ENCODE measurements around the gene ECE1. TPM values are rescaled to one million over a fixed set of nuclear protein-coding genes. Genes with fewer than 3 reads are reported as not detected.

Gene ECE1
- total and polyA plus RNA-seq, 2 of the 8 experiments (the other 6 are each of a cell fraction or from before 2014, with no cell fraction given), result 21.4 to 36.8 TPM

DNA sequence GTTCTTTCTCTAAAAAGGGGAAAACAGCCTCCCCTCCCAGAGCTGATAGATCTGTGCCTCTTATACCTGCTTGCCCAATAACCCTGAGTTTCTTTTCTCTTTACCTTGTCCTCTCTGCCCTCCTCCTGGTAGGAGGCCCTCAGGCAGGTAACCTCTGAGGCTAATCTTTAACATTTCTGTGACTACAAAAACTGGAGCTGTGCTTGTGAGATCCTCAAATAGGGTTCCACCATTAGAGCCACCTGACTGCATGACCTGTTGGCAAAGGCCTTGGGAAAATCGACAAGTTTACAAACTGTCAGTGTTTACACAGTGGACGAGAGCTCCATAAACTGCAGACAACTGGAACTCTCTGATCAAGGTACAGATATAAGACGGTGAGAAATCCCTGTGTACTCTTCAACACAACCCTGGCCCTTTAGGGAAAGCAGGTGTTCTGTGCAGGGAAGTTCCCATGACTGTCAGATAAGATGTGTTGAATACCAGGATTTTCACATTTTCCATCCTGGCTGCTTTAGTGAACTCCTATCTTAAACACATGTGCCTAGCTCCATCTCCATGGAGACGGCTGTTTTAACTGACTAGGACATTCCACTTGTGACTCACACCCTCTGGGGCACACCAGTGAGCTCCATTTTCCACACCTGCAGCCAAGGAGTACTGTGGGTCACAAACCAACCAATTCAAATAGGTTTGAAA, 38.3 kb downstream of the ECE1 start:
- no peak overlapping the region for H3K4me3 ChIP-seq (ENCODE audit: extremely low read depth in 1 of 4, insufficient read depth in 2 of 4, low read depth in 3 of 4, low read length in 4 of 4)
- H3K79me2 ChIP-seq (ENCODE audit: control insufficient read depth in 1 of 2, insufficient read depth in 2 of 2, low read length in 2 of 2), result no peaks in the 10 kb centered on the region
- H4K91ac ChIP-seq (replicated peaks; ENCODE audit: insufficient read length, low read length), result no peak overlapping the region
- H3K23me2 ChIP-seq (ENCODE audit: low read depth, low read length), result no peaks in the 10 kb centered on the region
- H3K27me3 ChIP-seq (replicated peaks in 1 of 4; ENCODE audit: control insufficient read depth in 3 of 4, extremely low read depth in 1 of 4, insufficient read depth in 3 of 4, low read length in 3 of 4), result no peaks in the 10 kb centered on the region
- no peak overlapping the region for H4K5ac ChIP-seq (ENCODE audit: insufficient read length, low read depth, low read length)
- no peak overlapping the region for H2BK120ac ChIP-seq (replicated peaks; ENCODE audit: low read depth, low read length)
- no peak for FAIRE-seq
- no peak overlapping the region for H3K18ac ChIP-seq (ENCODE audit: extremely low read depth, low read length)
- H2BK5ac ChIP-seq (ENCODE audit: low read depth, low read length), result no peak overlapping the region
- no peaks in the 10 kb centered on the region for H3K4me1 ChIP-seq (replicated peaks in 1 of 4; ENCODE audit: control insufficient read depth in 3 of 4, insufficient read depth in 4 of 4, low read length in 3 of 4)
- no peaks in the 10 kb centered on the region for H4K20me1 ChIP-seq (replicated peaks in 1 of 2; ENCODE audit: control insufficient read depth in 1 of 2, insufficient read depth in 2 of 2, low read length in 2 of 2)
- no peak overlapping the region for H3K14ac ChIP-seq (ENCODE audit: insufficient read length)
- H2AFZ ChIP-seq (ENCODE audit: low read length), result no peak overlapping the region
- H3K9me3 ChIP-seq (ENCODE audit: insufficient read depth in 2 of 2, low read depth in 1 of 2, low read length in 1 of 2), result no peaks in the 10 kb centered on the region
- no peak overlapping the region for H2BK12ac ChIP-seq (ENCODE audit: low read depth, low read length)
- no peak overlapping the region for H3K23ac ChIP-seq (ENCODE audit: insufficient read length)
- H3K27ac ChIP-seq (ENCODE audit: low read depth, low read length), result no peak overlapping the region
- DNase-seq (ENCODE audit: low read depth in 1 of 2, low spot score in 2 of 2), result no peak
- H3K79me1 ChIP-seq (ENCODE audit: low read depth, low read length), result no peaks in the 10 kb centered on the region
- H2AK5ac ChIP-seq (ENCODE audit: low read depth, low read length), result no peak overlapping the region
- POLR2A ChIA-PET (ENCODE audit: partially characterized antibody), result interaction anchor here (0.9 kb wide), 1 partner anchor 117 kb away, joined by 3 read pairs; no protein-coding TSS in a partner anchor
- H3K4ac ChIP-seq (replicated peaks; ENCODE audit: insufficient read length, low read depth, low read length), result no peak overlapping the region
- no peaks in the 10 kb centered on the region; a peak in 2 of 8 replicates for H3K36me3 ChIP-seq (ENCODE audit: control insufficient read depth in 2 of 4, insufficient read depth in 4 of 4, low read length in 3 of 4)
- no peak overlapping the region for H3K4me2 ChIP-seq (ENCODE audit: insufficient read depth in 1 of 2, low read depth in 2 of 2, low read length in 2 of 2)
- no peak overlapping the region for H3K9ac ChIP-seq (replicated peaks in 1 of 4; ENCODE audit: extremely low read depth in 1 of 4, low read depth in 3 of 4, low read length in 3 of 4)
- CTCF ChIA-PET (ENCODE audit: partially characterized antibody), result interaction anchor here (0.7 to 12.4 kb wide), 19 partner anchors 9 to 322 kb away, joined by 3 to 374 read pairs (median 4); no protein-coding TSS in a partner anchor
- H2BK20ac ChIP-seq (ENCODE audit: low read length), result no peak overlapping the region
- 86% methylated on average over 4 of the region's 4 CpGs; no CpG with 5 or more reads in 1 of the 2 experiments for WGBS, 2 experiments (ENCODE audit: extremely low coverage in 1 of 2, insufficient coverage in 1 of 2, insufficient read length in 1 of 2, insufficient replicate concordance in 2 of 2, low coverage in 1 of 2, low lambda C conversion rate in 2 of 2, missing lambda C conversion rate in 1 of 2)
- H2BK15ac ChIP-seq (ENCODE audit: low read length), result no peak overlapping the region
- no peak overlapping the region for H4K8ac ChIP-seq (ENCODE audit: extremely low read depth, insufficient read depth, low read length)
- H3K56ac ChIP-seq (replicated peaks; ENCODE audit: insufficient read length, low read depth, low read length), result no peak overlapping the region
- TF ChIP-seq GTF2F1 (IDR thresholded peaks at IDR 0.05; ENCODE audit: borderline replicate concordance, low read depth, low read length), result no peak
- no peak for TF ChIP-seq JUND (IDR thresholded peaks at IDR 0.05; ENCODE audit: low read length)
- TF ChIP-seq PHF8 (conservative IDR thresholded peaks at IDR 0.05; ENCODE audit: low read depth, low read length), result no peak
- no peak for TF ChIP-seq SIRT6 (IDR thresholded peaks at IDR 0.05; ENCODE audit: low read length)
- no peak for TF ChIP-seq KDM5A (IDR thresholded peaks at IDR 0.05; ENCODE audit: low read length)
- TF ChIP-seq RFX5 (IDR thresholded peaks at IDR 0.05; ENCODE audit: borderline replicate concordance, low read depth, low read length), result no peak
- TF ChIP-seq YY1 (IDR thresholded peaks at IDR 0.05; ENCODE audit: low read depth, low read length), result no peak
- TF ChIP-seq, protein P1, sequence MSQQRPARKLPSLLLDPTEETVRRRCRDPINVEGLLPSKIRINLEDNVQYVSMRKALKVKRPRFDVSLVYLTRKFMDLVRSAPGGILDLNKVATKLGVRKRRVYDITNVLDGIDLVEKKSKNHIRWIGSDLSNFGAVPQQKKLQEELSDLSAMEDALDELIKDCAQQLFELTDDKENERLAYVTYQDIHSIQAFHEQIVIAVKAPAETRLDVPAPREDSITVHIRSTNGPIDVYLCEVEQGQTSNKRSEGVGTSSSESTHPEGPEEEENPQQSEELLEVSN (IDR thresholded peaks at IDR 0.05), result no peak
- no peak for TF ChIP-seq NANOG (IDR thresholded peaks at IDR 0.05; ENCODE audit: insufficient read depth, low read depth, low read length, poor library complexity, severe bottlenecking)
- no peak for TF ChIP-seq CBX8 (IDR thresholded peaks at IDR 0.05; ENCODE audit: borderline replicate concordance, low read depth, low read length)
- TF ChIP-seq POLR2A (IDR thresholded peaks at IDR 0.05; ENCODE audit: control extremely low read depth in 1 of 2, low read depth in 2 of 2, low read length in 2 of 2), result no peak
- TF ChIP-seq TAF1 (IDR thresholded peaks at IDR 0.05; ENCODE audit: low read depth, low read length), result no peak
- TF ChIP-seq SIN3A (conservative IDR thresholded peaks at IDR 0.05 in 1 of 2, IDR thresholded peaks at IDR 0.05 in 1 of 2; ENCODE audit: low read depth in 1 of 2, low read length in 2 of 2), result no peak
